ENCODE measurements around the gene OLIG2. TPM values are rescaled to one million over a fixed set of nuclear protein-coding genes. Genes with fewer than 3 reads are reported as not detected.

Gene OLIG2
- total RNA-seq, 1 donor from 2014 or later, result 2.5 TPM

GRCh38 chr21:33070744-33070997 is 44.9 kb downstream of the OLIG2 start:
- DNase-seq (ENCODE audit: low read depth) (no peak), FAIRE-seq (no peak)
- no peaks in the 10 kb centered on the region for H3K79me2 ChIP-seq (ENCODE audit: insufficient read depth, low read length)
- Mint-ChIP-seq H3K36me3 (ENCODE audit: low read depth, unreplicated experiment) (no peaks in the 10 kb centered on the region), H3K27ac (ENCODE audit: unreplicated experiment) (no peak overlapping the region), H3K9me3 (ENCODE audit: unreplicated experiment) (peaks cover 9% of the 10 kb centered on the region), H3K4me3 (ENCODE audit: unreplicated experiment) (no peak overlapping the region), H3K27me3 (ENCODE audit: low read depth, unreplicated experiment) (peaks cover 59% of the 10 kb centered on the region), H3K4me1 (ENCODE audit: low read depth, unreplicated experiment) (peaks cover 10% of the 10 kb centered on the region)
- TF ChIP-seq EZH2 (IDR thresholded peaks at IDR 0.05; ENCODE audit: insufficient read depth, low read length), result no peak
- TF ChIP-seq CTCF (IDR thresholded peaks at IDR 0.05; ENCODE audit: insufficient read depth, low read depth, low read length), result no peak
- no peak overlapping the region for H3K27ac ChIP-seq (ENCODE audit: low read depth, low read length)
- no peaks in the 10 kb centered on the region for H3K36me3 ChIP-seq (ENCODE audit: insufficient read depth, low read length)
- no peaks in the 10 kb centered on the region for H3K4me1 ChIP-seq (ENCODE audit: insufficient read depth, low read length)
- H3K4me2 ChIP-seq (ENCODE audit: low read length), result peak overlapping the region; percentile 78
- no peak overlapping the region for H2AFZ ChIP-seq (ENCODE audit: low read depth, low read length)
- no peaks in the 10 kb centered on the region for H4K20me1 ChIP-seq (ENCODE audit: insufficient read depth, low read length)
- H3K9ac ChIP-seq (ENCODE audit: low read length), result no peak overlapping the region
- H3K9me3 ChIP-seq (ENCODE audit: insufficient read depth, low read depth, low read length), result peaks cover 6% of the 10 kb centered on the region
- no peak overlapping the region for H3K4me3 ChIP-seq (ENCODE audit: insufficient read depth, low read depth, low read length)
- H3K27me3 ChIP-seq (ENCODE audit: insufficient read depth, low read length), result peaks cover 88% of the 10 kb centered on the region

- H3K4me3 ChIP-seq (ENCODE audit: insufficient read depth, low read depth, low read length), result no peak overlapping the region
Measured at GRCh38 chr21:33070998-33071769, 45.4 kb downstream of the OLIG2 start.

More at GRCh38 chr21:33070998-33071769, 45.4 kb downstream of the OLIG2 start:
- Histone ChIP-seq H4K20me1 (ENCODE audit: insufficient read depth, low read length) (no peaks in the 10 kb centered on the region), H3K36me3 (ENCODE audit: insufficient read depth, low read length) (no peaks in the 10 kb centered on the region), H3K27me3 (ENCODE audit: insufficient read depth, low read length) (peaks cover 89% of the 10 kb centered on the region), H3K9ac (ENCODE audit: low read length) (no peak overlapping the region), H3K4me1 (ENCODE audit: insufficient read depth, low read length) (no peaks in the 10 kb centered on the region), H3K4me2 (ENCODE audit: low read length) (peak overlapping the region; percentile 78), H3K9me3 (ENCODE audit: insufficient read depth, low read depth, low read length) (peaks cover 6% of the 10 kb centered on the region), H3K79me2 (ENCODE audit: insufficient read depth, low read length) (no peaks in the 10 kb centered on the region), H3K27ac (ENCODE audit: low read depth, low read length) (no peak overlapping the region), H2AFZ (ENCODE audit: low read depth, low read length) (no peak overlapping the region)
- H3K9me3 Mint-ChIP-seq (ENCODE audit: unreplicated experiment), result peaks cover 9% of the 10 kb centered on the region
- no peaks in the 10 kb centered on the region for H3K36me3 Mint-ChIP-seq (ENCODE audit: low read depth, unreplicated experiment)
- peak overlapping the region; percentile 71 for H3K4me3 Mint-ChIP-seq (ENCODE audit: unreplicated experiment)
- FAIRE-seq, result no peak
- H3K27ac Mint-ChIP-seq (ENCODE audit: unreplicated experiment), result no peak overlapping the region
- no peak for DNase-seq (ENCODE audit: low read depth)
- no peak for TF ChIP-seq CTCF (IDR thresholded peaks at IDR 0.05; ENCODE audit: insufficient read depth, low read depth, low read length)
- peak; percentile 77 for TF ChIP-seq EZH2 (IDR thresholded peaks at IDR 0.05; ENCODE audit: insufficient read depth, low read length)
- peaks cover 59% of the 10 kb centered on the region for H3K27me3 Mint-ChIP-seq (ENCODE audit: low read depth, unreplicated experiment)
- H3K4me1 Mint-ChIP-seq (ENCODE audit: low read depth, unreplicated experiment), result peaks cover 10% of the 10 kb centered on the region
